Ovary (tissue), 3 donors: ENCODE data around the gene PRRT3.

ENCODE experiments used
- CTCF ChIP-seq, 3 donors: fragments of 450-650 bp in 2 of 3; fragments of 200-600 bp in 1 of 3; IDR thresholded peaks; one replicate each; pipeline versions ENCODE4 v1.5.1 to v1.8.0; 2016 to 2022; ENCODE audit warnings: antibody characterized with exemption in 3 of 3, mild to moderate bottlenecking in 1 of 3
- EP300 ChIP-seq: sonication (generic); formaldehyde crosslinking; IDR thresholded peaks from one replicate; pipeline ENCODE4 v1.6.1; 2017; ENCODE audit warnings: antibody characterized with exemption
- POLR2A ChIP-seq: fragments of 450-650 bp; IDR thresholded peaks from one replicate; pipeline ENCODE4 v1.6.1; 2017; ENCODE audit warnings: antibody characterized with exemption, mild to moderate bottlenecking, moderate library complexity
- donor health status: DM: no; HTN: no; CAD: no.

GRCh38 chr3:9946112-9947024 lies 5.8 kb downstream of the PRRT3 start:
- TF ChIP-seq CTCF (IDR thresholded peaks at IDR 0.05) (peak; percentile 56 to 87 (median 82)), POLR2A (peak; percentile 38), EP300 (no peak)
